GM18517 (cell line): Measurements from ENCODE around the gene CDC42EP3.
A peak's percentile ranks its signal among the peaks of the same experiment; 100 is the strongest.

ENCODE experiments used
- ATAC-seq: cut with Tn5 transposase; IDR thresholded peaks from one replicate; pipeline ENCODE4 v1.9.1; 2021; ENCODE audit warnings: mild to moderate bottlenecking, moderate library complexity; ENCODE audit not compliant: unreplicated experiment

CDC42EP3 gene

GRCh38 chr2:37683921-37684780 is 12.7 kb upstream of the CDC42EP3 start:
- ATAC-seq, result no peak

GRCh38 chr2:37683241-37683640 is 11.8 kb upstream of the CDC42EP3 start:
- no peak for ATAC-seq

- no peak for ATAC-seq
Observed at GRCh38 chr2:37682473-37682872, 11.0 kb upstream of the CDC42EP3 start.

- no peak for ATAC-seq
Observed at GRCh38 chr2:37681587-37681986, 10.1 kb upstream of the CDC42EP3 start.

GRCh38 chr2:37679072-37679695 is 7.7 kb upstream of the CDC42EP3 start:
- ATAC-seq, result no peak

- ATAC-seq, result no peak
Observed at GRCh38 chr2:37676274-37676673, 4.8 kb upstream of the CDC42EP3 start.

GRCh38 chr2:37674946-37675345 is 3.5 kb upstream of the CDC42EP3 start:
- no peak for ATAC-seq

- ATAC-seq, result no peak
Observed at GRCh38 chr2:37672870-37673184, 1.4 kb upstream of the CDC42EP3 start.

- peak; percentile 65 for ATAC-seq
Observed at GRCh38 chr2:37672104-37672869, 845 bp upstream of the CDC42EP3 start.

- peak; percentile 9 for ATAC-seq
Observed at GRCh38 chr2:37671816-37672103, 318 bp upstream of the CDC42EP3 start.

GRCh38 chr2:37670378-37671008 is 949 bp downstream of the CDC42EP3 start:
- no peak for ATAC-seq

- ATAC-seq, result no peak
Observed at GRCh38 chr2:37669446-37669845, 2.0 kb downstream of the CDC42EP3 start.

GRCh38 chr2:37667704-37668103 is 3.7 kb downstream of the CDC42EP3 start:
- no peak for ATAC-seq

- no peak for ATAC-seq
Observed at GRCh38 chr2:37666772-37667171, 4.7 kb downstream of the CDC42EP3 start.

GRCh38 chr2:37665604-37666362 is 5.7 kb downstream of the CDC42EP3 start:
- ATAC-seq, result no peak

GRCh38 chr2:37665043-37665442 is 6.4 kb downstream of the CDC42EP3 start:
- no peak for ATAC-seq

- ATAC-seq, result no peak
Observed at GRCh38 chr2:37664231-37664643, 7.2 kb downstream of the CDC42EP3 start.

GRCh38 chr2:37663390-37663789 is 8.1 kb downstream of the CDC42EP3 start:
- no peak for ATAC-seq

GRCh38 chr2:37659723-37660122 is 11.7 kb downstream of the CDC42EP3 start:
- ATAC-seq, result no peak

- ATAC-seq, result no peak
Observed at GRCh38 chr2:37658682-37659081, 12.8 kb downstream of the CDC42EP3 start.

- ATAC-seq, result no peak
Observed at GRCh38 chr2:37657471-37657870, 14.0 kb downstream of the CDC42EP3 start.
